Activated naive CD8-positive, alpha-beta T cell treated with anti-CD3 and anti-CD28 coated beads for 36 hours (primary cell): ENCODE data around the gene DENR. TPM values are rescaled to one million over a fixed set of nuclear protein-coding genes. Genes with fewer than 3 reads are reported as not detected.
"Not testable (repeated sequence)": the region's sequence is repeated elsewhere in the genome, so short reads cannot be mapped to it uniquely, and the experiment has no call there.

Experiments
- DNase-seq: peaks from one replicate; pipeline ENCODE4 v3.0.0; 2021
- H3K27ac Mint-ChIP-seq: one replicate; pipeline ENCODE4 v1.8.0; 2022; ENCODE audit warnings: mild to moderate bottlenecking, moderate library complexity, mixed read lengths
- H3K27me3 Mint-ChIP-seq: one replicate; pipeline ENCODE4 v1.8.0; 2022; ENCODE audit warnings: mild to moderate bottlenecking, mixed read lengths
- H3K36me3 Mint-ChIP-seq: one replicate; pipeline ENCODE4 v1.8.0; 2021; ENCODE audit warnings: mild to moderate bottlenecking, mixed read lengths
- H3K4me1 Mint-ChIP-seq: one replicate; pipeline ENCODE4 v1.8.0; 2021; ENCODE audit warnings: mixed read lengths
- H3K4me3 Mint-ChIP-seq: one replicate; pipeline ENCODE4 v1.8.0; 2022; ENCODE audit warnings: mild to moderate bottlenecking, moderate library complexity, mixed read lengths
- H3K9me3 Mint-ChIP-seq: one replicate; pipeline ENCODE4 v1.8.0; 2022; ENCODE audit warnings: mixed read lengths
- total RNA-seq, 2 experiments: library from RNA; stranded (reverse); gene quantifications; one replicate each; pipeline ENCODE4 v1.2.3, GENCODE V29; 2021

Gene DENR, protein sequence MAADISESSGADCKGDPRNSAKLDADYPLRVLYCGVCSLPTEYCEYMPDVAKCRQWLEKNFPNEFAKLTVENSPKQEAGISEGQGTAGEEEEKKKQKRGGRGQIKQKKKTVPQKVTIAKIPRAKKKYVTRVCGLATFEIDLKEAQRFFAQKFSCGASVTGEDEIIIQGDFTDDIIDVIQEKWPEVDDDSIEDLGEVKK
- total RNA-seq, result 10 to 100 TPM; 77.7 to 86.4 TPM

DNA sequence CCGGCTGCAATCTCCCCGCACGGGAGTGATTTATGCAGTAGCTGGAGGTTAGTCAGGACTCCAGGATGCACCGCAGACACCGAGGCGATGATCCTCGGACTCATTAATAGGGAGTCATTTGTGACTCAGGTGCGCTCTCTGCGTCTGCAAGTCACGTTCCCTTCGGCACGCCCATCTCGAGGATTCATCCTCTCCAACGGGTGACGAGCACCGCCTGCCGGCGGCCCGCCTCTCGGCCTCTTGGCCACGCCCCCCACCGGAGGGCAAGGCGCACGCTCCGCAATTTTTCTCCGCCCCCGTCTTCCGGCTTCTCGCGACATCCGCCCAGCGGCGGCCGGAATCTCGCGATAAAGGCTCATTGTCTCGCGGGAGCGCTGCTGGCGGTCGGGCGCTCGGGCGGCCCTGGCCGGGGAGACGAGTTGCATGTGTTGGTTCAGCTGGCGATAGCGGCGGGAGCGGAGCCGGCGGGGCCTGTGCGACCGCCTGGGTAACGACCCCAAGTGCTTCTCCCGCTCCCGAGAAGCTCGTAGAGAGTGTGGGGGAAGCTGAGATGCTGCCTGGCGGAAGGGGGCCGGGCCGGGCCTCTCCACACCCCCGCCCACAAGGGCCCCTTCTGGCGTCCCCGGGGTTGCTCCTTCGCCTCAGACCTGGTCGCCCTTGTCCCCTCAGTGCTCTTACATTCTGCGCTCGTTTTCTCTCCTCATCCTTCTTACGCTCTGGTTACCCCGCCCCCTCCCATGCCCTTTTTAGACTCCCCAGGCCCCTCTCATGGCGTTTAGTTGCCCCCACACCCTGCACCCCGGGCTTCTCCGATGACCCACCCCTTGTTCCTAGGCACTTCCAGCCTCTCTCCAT lies at the start of gene DENR:
TSS of gene DENR (plus strand) at position 361 of the 855 bp plus-strand sequence. CDS start 878 bp downstream, outside the sequence.
- Mint-ChIP-seq H3K9me3 (no peaks in the 10 kb centered on the region), H3K4me3 (peak within 1 kb of the TSS; percentile 94), H3K4me1 (peaks cover 43% of the 10 kb centered on the region), H3K36me3 (peaks cover 35% of the 10 kb centered on the region), H3K27me3 (no peaks in the 10 kb centered on the region), H3K27ac (peak within 1 kb of the TSS; percentile 93)
- peak; percentile 100 for DNase-seq

DNA sequence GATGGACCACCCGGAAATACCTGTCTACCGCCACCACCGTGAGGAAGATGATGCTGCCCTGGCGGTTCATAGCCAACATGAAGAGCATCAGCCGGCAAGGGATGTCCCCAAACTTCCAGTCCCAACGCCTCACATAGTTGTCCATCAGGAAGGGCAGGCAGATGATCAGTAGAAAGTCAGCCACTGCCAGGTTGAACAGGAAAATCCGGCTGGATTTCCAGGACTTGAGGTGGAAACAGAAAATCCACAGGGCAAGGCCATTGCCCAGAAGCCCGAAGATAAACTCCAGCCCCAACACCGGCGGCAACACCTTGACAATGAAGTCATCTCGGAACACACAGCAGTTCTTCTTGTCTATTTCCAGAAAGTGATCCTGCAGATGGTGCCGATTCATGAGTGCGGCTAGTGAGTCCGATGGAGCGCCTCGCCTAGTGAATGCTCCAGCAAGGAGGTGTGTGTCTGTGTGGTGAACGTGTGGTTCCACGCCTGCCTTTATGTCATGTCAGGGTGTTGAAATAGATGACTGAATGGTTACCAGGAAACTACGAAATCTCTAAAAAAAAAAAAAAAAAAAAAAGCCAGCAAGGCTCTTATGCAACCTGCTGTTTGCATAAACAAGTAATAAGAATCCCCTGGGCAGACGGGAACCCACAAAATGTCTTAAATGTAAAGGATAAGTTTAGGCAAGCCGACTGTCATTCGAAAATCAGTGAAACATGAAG lies 49.6 kb upstream of the DENR start, which contains the start of gene HCAR2:
TSS of gene HCAR2 (minus strand) at position 468 of the 722 bp plus-strand sequence. CDS start at position 394, 74 bp downstream.
- not testable (repeated sequence) for H3K9me3 Mint-ChIP-seq, H3K36me3 Mint-ChIP-seq, H3K4me1 Mint-ChIP-seq, H3K27ac Mint-ChIP-seq, DNase-seq, H3K4me3 Mint-ChIP-seq, H3K27me3 Mint-ChIP-seq

DNA sequence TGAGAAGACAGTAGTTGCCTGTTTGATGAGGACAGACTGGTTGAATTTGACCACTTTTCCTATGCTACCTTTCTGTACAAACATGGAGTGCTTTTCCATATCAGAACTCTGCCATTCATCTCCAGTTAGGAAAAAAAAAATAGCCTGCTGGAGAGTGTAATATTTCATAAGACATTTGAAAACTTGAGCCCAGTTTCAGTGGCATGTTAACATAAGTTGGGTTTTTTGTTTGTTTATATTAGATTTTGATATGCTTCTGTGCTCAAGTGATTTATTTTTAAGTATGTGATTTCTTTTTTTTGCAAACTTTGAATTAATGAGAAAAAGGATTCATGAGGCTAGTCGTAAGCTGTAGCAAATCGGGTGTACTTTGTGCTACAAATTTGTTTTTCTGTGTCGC lies 48.8 kb upstream of the DENR start:
- H3K4me3 Mint-ChIP-seq, DNase-seq, H3K27ac Mint-ChIP-seq, H3K27me3 Mint-ChIP-seq, H3K9me3 Mint-ChIP-seq, H3K36me3 Mint-ChIP-seq, H3K4me1 Mint-ChIP-seq: not testable (repeated sequence)

DNA sequence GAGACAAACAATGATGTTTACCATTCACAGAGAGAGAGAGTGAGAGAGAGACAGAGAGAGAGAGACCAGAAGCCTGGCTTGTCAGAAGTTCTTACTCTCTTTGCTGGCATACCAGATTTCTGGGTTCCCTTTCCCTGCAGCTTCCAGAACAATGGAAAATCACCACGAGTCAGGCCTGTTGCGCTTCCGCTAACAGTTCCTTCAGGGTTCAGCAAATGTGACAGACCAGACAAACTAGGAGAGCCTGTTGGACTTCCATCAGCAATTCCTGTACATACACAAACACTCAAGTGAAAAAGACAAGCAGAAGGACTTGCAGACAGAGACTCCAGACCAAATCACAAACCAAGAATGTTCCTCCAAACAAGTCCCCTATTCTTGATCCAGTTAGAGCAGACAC lies 43.3 kb upstream of the DENR start:
- not testable (repeated sequence) for H3K4me3 Mint-ChIP-seq, DNase-seq, H3K27me3 Mint-ChIP-seq, H3K27ac Mint-ChIP-seq, H3K36me3 Mint-ChIP-seq, H3K4me1 Mint-ChIP-seq, H3K9me3 Mint-ChIP-seq

DNA sequence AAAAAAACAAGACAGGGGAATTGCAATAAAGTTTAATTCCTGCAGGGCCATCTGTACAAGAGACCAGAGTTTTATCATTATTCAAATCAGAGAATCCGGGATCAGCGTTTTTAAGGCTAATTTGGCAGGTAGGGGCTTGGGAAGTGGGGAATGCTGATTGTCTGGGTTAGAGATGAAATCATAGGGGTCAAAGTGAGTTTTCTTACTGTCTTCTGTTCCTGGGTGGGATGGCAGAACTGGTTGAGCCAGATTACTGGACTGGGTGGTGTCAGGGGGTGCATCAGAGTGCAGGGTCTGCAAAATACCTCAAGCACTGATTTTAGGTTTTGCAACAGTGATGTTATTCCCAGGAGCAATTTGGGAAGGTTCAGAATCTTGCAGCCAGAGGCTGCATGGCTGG lies 42.3 kb upstream of the DENR start:
- not testable (repeated sequence) for DNase-seq, H3K27me3 Mint-ChIP-seq, H3K27ac Mint-ChIP-seq, H3K36me3 Mint-ChIP-seq, H3K4me3 Mint-ChIP-seq, H3K4me1 Mint-ChIP-seq, H3K9me3 Mint-ChIP-seq

DNA sequence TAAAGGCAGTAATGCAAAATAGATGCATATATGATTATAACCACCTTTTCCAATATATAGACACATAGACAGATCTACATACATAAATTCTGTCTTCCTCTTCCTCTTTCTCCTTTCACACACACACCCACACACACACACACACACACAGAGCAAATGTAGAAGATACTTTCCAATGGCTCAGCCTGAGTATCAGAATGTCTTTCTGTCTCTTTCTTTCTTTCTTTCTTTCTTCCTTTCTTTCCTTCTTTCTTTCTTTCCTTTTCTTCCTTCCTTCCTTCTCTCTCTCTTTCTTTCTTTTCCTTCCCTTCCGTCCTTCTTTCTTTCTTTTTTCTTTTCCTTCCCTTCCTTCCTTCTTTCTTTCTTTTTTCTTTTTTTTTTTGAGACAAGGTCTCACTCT lies 41.4 kb upstream of the DENR start:
- not testable (repeated sequence) for H3K27ac Mint-ChIP-seq, H3K4me1 Mint-ChIP-seq, DNase-seq, H3K27me3 Mint-ChIP-seq, H3K9me3 Mint-ChIP-seq, H3K36me3 Mint-ChIP-seq, H3K4me3 Mint-ChIP-seq

DNA sequence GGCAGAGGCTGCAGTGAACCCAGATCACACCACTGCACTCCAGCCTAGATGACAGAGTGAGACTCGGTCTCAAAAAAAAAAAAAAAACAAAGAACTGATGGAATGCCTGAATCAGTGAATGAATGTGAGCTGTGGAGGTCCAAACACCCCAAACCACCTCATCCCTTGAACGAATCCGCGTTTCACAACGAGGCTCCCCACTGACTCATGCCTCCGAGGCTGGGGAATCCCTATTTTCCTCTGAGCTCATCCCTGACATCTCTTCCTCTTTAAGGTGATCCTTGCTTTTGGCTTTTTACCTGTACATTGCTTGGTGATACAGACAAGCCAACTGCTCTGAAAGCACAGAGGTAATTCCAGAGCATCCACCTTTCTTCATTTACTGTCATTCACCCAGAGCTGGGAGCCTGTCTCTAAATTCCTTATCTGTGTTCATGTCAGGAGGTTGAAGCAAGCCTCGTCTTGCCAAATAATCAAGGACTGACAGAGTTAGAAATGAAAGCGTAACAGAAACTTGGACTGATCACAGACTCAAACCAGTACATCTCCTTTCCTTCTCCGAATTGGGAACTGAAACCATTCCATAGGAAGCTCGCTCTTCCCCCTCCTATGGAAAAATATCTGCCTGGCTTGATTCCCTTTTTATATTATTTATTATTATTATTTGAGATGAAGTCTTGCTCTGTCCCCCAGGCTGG lies 39.0 kb upstream of the DENR start:
- not testable (repeated sequence) for H3K4me3 Mint-ChIP-seq

DNA sequence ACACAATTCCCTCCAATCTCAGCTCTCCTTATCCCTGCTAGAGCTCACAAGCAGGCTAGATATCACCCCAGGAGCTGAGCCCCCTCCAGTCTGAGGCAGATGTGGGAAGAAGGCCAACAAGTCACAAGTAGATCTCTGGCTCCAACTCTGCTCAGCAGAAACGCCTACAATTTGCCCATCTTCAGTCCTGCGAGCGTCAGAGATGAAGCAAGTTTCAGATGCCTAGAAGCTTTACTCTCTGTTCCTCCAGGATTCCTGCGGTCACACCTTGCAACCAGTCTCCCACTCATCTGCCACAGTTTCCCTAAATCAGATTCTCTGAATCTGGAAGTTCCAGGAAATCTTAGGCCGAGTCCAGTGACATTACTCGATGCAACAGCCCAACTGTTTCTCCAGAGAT lies 37.4 kb upstream of the DENR start:
- H3K9me3 Mint-ChIP-seq, H3K27ac Mint-ChIP-seq, H3K4me1 Mint-ChIP-seq, H3K36me3 Mint-ChIP-seq, H3K4me3 Mint-ChIP-seq, H3K27me3 Mint-ChIP-seq, DNase-seq: not testable (repeated sequence)

More for the DNA sequence above, 39.0 kb upstream of the DENR start:
- H3K9me3 Mint-ChIP-seq, H3K27ac Mint-ChIP-seq, H3K4me1 Mint-ChIP-seq, H3K36me3 Mint-ChIP-seq, H3K27me3 Mint-ChIP-seq, DNase-seq: not testable (repeated sequence)

DNA sequence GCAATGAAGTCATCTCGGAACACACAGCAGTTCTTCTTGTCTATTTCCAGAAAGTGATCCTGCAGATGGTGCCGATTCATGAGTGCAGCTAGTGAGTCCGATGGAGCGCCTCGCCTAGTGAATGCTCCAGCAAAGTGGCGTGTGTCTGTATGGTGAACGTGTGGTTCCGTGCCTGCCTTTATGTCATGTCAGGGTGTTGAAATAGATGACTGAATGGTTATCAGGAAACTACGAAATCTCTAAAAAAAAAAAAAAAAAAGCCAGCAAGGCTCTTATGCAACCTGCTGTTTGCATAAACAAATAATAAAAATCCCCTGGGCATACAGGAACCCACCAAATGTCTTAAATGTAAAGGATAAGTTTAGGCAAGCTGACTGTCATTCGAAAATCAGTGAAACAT lies 36.0 kb upstream of the DENR start, which contains the start of gene HCAR3:
TSS of gene HCAR3 (minus strand) at position 154 of the 400 bp plus-strand sequence. CDS start at position 80, 74 bp downstream.
- not testable (repeated sequence) for H3K27ac Mint-ChIP-seq, H3K9me3 Mint-ChIP-seq, H3K36me3 Mint-ChIP-seq, H3K27me3 Mint-ChIP-seq, DNase-seq, H3K4me3 Mint-ChIP-seq
- H3K4me1 Mint-ChIP-seq, result peaks cover 12% of the 10 kb centered on the region

DNA sequence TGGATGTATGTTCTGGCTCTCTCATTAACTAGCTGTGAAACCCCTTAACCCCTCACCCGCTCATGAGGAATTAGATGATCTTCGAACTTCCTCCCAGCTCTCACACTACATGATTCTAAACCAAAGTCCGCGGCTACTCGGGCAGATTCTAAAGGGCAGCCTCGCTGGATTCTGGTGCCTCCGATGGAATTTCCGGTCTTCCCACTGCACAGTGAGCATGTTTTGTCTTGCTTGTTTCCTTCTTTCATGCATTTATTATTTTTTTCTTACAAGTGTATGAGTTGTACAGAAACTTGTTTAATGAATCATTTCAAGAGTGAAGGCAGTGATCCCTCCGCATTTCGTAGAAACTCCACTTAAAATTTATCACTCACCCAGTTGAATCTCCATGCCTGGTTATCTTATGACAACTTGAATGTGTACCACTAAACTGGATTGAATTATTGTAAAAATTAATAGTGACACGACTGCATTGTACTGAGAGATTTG lies 31.5 kb upstream of the DENR start:
- Mint-ChIP-seq H3K4me3 (no peak overlapping the region), H3K27ac (no peak overlapping the region), H3K36me3 (peaks cover 1% of the 10 kb centered on the region), H3K27me3 (no peaks in the 10 kb centered on the region), H3K4me1 (peaks cover 34% of the 10 kb centered on the region), H3K9me3 (no peaks in the 10 kb centered on the region)
- no peak for DNase-seq

DNA sequence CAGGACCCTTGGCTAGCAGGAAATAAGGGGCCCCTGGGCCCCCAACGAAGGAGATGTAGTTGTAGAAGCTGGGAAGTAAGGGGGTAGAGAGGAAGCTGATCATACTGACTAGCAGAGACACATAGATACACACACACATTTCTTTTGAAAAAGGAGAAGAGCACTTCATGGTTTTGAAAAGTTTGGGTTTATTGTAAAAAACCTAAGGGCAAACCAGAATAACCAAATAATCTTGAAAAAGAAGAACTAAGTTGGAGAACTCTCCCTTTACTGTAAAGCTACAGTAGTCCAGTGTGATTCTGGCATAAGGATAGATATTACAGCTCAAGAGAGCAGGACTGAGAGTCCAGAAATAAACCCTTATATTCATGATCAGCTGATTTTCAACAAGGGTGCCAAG lies 30.2 kb upstream of the DENR start:
- Mint-ChIP-seq H3K27ac (no peak overlapping the region), H3K27me3 (no peaks in the 10 kb centered on the region), H3K4me3 (no peak overlapping the region), H3K4me1 (peaks cover 39% of the 10 kb centered on the region), H3K9me3 (no peaks in the 10 kb centered on the region), H3K36me3 (peaks cover 1% of the 10 kb centered on the region)
- no peak for DNase-seq

DNA sequence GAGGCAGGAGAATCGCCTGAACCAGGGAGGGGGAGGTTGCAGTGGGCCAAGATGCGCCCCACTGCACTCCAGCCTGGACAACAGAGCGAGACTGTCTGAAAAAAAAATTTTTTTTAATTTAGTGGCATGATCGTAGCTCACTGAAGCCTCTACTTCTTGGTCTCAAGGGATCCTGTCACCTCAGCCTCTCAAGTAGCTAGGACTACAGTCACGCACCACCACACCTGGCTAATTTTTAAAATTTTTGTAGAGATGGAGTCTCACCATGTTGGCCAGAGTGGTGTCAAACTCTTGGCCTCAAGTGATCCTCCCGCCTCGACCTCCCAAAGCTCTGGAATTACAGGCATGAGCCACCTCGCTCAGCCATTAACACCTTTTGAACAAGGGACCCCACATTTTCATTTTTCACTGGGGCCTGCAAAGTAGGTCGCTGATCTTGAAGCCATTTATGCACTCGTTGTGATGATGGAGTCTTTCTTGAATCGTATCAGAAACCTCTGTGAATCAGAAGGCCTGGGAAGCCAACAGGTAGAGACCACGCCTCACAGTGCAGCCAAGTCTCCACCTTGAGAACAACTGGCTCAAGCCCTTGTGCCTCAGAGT lies 27.9 kb upstream of the DENR start:
- no peaks in the 10 kb centered on the region for H3K27me3 Mint-ChIP-seq
- H3K9me3 Mint-ChIP-seq, result no peaks in the 10 kb centered on the region
- peaks cover 48% of the 10 kb centered on the region for H3K4me1 Mint-ChIP-seq
- DNase-seq, result no peak
- no peak overlapping the region for H3K4me3 Mint-ChIP-seq
- no peak overlapping the region for H3K27ac Mint-ChIP-seq
- H3K36me3 Mint-ChIP-seq, result peaks cover 1% of the 10 kb centered on the region

DNA sequence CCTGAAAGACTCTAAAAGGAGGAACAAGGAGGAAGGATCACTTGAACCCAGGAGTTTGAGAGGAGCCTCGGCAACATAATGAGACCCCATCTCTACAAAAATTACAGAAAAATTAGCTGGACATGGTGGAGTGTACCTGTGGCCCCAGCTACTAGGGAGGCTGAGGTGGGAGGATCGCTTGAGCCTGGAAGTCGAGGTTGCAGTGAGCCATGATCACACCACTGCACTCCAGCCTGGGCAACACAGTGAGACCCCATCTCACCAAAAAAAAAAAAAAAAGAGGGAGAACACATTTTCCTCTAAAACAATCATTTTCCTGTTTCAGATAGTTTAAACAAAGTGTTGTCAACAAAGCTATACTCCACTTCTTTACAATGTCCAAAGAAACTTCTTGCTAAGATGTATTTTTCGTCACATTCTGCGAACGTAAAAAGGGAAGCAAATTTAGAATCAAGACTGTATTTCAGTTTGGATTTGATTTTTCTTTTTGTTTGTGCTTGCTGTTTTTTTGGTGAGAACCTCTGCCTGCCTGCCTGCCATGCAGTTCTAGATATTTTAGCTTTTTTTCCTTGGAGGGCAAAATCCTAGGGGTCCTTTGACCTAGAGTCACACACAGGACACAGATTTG lies 27.1 kb upstream of the DENR start:
- Mint-ChIP-seq H3K9me3 (no peaks in the 10 kb centered on the region), H3K36me3 (peaks cover 1% of the 10 kb centered on the region), H3K27ac (peak overlapping the region; percentile 80), H3K27me3 (no peaks in the 10 kb centered on the region), H3K4me1 (peaks cover 51% of the 10 kb centered on the region), H3K4me3 (peak overlapping the region; percentile 47)
- no peak for DNase-seq

DNA sequence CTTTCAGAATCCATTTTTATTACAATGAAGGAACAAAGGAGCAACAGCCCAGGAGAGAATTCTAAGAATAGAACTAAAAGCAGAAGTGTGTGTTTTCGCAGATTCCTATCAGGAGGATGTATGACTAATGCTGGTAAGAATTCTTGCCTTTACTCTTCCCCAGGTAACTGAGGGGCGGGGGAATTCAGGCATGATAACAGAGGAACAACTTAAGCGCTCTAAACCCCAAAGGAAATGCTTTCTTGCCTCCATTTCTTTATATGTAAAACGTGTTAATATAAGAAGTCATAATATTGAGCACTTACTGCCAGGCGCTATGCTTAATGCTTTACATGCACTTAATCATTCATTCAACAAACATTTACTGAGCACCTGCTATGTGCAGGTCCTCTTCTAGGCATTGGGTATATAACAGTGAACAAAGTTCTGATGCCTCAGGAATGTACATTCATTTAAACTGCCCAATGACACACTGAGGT lies 26.5 kb upstream of the DENR start:
- Mint-ChIP-seq H3K4me3 (peak overlapping the region; percentile 47), H3K27ac (peak overlapping the region; percentile 80), H3K9me3 (no peaks in the 10 kb centered on the region), H3K4me1 (peaks cover 52% of the 10 kb centered on the region), H3K36me3 (peaks cover 1% of the 10 kb centered on the region), H3K27me3 (no peaks in the 10 kb centered on the region)
- no peak for DNase-seq
